Stimulated activated CD8-positive, alpha-beta memory T cell treated with anti-CD3 and anti-CD28 coated beads, Interleukin-4, amount 100 ng/mL, for 48 hours (primary cell): ENCODE measurements around the gene CPNE5.

ENCODE experiments used
- DNase-seq: peaks from one replicate; pipeline ENCODE4 v3.0.0-alpha.2; 2020

CPNE5 gene

DNA sequence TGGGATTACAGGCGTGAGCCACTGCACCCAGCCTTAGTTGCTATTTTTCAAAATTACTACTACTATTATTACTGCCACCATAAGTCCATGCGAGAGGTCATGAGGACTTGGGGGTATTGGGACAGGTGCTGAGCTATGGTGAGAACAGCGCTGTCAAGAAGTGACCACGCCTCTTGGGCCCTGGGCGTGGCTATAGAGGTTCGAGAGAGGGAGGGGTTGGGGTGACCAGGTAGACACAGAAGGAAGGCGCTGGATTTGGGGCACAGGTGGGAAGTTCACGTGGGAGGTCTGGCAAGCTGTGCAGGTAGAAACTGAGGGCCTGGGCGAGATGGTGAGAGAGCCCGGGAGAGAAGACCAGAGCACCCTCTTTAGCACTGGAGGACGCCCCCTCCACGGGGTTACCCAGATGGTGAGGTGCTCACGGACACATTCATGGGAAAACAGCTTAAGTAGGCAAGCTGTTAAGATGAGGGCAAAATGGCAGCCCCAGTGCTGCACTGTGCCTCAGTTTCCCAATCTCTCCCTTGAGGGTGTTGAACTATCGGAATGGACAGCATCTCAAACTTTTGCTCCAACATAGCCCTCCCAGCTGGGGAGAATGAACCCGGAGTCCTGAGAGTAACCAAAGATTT, 80.6 kb downstream of the CPNE5 start:
- no peak for DNase-seq

DNA sequence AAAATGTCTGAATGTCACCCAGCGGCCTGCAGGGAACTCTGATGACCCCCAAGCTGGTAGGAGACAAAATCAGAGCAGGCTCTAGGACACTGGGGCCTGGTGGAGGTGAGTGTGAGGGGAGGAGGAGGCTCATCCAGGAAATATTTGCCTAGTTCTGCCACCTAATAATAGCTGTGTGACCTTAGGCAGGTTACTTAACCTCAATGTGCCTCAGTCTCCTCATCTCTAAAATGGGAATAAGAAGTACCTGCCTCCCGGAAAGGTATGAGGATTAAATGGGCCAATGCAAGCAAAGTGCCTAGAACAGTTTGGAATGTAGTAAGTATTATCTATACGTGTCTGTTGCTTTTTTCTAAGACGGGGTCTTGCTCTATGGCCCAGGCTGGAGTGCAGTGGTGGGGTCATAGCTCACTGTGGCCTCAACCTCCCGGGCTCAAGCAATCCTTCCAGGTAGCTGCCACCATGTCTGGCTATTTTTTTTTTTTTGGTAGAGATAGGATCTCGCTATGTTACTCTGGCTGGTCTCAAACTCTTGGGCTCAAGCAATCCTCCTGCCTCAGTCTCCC, 81.2 kb downstream of the CPNE5 start:
- no peak for DNase-seq

DNA sequence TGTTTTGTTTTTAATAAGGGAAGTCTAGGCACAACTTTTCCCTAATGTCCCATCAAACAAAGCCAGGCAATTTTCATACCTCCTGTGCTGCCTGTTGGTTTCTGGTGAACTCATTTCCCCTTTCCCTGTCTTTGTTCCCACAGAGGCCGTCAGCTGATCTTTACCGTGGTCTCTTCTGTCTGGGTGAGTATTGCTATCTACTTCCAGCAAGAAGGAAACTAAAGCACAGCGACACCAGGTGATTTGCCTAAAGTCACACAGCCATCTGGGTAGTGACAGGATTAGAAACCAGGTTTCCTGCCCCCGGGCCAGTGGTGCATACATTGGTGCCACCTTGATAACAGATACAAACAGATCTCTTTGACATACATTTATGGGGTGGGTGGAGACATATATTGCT, 82.0 kb downstream of the CPNE5 start:
- peak; percentile 47 for DNase-seq

- DNase-seq: no peak
Measured at GRCh38 chr6:36756786-36757185, 82.5 kb downstream of the CPNE5 start.

DNA sequence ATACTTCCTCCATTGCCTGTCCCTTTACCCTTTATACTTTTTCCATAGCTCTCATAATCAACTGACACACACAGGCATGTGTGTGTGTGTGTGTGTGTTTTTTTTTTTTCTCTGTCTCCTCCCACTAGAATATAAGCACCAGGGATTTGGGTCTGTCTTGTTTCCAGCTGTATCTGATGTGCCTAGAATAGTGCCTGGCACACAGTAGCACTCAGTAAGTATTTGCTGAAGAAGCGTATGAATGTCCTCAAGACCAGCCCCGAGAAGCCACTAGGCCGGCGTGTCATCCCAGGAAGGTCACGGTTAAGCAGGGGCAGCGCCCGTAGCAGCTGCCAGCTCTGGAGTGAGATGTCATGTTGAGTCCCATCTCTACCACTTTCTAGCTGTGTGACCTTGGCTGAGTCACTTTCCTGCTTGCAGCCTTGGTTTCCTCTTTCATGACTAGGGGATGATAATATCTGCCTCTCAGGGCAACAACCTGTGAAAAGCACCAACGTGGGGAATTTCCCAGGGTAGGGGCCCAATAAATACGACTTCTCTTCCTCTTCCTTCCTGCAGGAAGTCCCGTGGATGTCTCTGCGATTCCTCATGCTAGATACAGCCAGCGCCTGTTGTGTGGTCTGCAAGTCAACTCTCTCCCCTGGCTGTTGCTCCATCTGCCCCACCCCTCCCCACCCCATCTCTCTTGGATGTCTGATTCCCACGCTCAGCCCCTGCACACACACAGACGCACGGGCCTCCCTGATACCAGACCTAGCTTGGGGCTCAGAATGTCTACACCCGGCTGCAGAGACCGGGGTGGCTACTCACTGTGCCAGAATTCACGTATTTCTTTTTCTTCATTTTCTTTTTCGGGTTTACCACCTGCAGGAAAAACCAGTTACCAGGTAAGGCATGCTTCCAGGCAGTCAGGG, 83.6 kb downstream of the CPNE5 start:
- DNase-seq: peak; percentile 77

- no peak for DNase-seq
Measured at GRCh38 chr6:36754582-36755434, 84.4 kb downstream of the CPNE5 start.

GRCh38 chr6:36753671-36754405, 85.4 kb downstream of the CPNE5 start:
- DNase-seq: no peak

- DNase-seq: no peak
Measured at GRCh38 chr6:36752886-36753506, 86.2 kb downstream of the CPNE5 start.

DNA sequence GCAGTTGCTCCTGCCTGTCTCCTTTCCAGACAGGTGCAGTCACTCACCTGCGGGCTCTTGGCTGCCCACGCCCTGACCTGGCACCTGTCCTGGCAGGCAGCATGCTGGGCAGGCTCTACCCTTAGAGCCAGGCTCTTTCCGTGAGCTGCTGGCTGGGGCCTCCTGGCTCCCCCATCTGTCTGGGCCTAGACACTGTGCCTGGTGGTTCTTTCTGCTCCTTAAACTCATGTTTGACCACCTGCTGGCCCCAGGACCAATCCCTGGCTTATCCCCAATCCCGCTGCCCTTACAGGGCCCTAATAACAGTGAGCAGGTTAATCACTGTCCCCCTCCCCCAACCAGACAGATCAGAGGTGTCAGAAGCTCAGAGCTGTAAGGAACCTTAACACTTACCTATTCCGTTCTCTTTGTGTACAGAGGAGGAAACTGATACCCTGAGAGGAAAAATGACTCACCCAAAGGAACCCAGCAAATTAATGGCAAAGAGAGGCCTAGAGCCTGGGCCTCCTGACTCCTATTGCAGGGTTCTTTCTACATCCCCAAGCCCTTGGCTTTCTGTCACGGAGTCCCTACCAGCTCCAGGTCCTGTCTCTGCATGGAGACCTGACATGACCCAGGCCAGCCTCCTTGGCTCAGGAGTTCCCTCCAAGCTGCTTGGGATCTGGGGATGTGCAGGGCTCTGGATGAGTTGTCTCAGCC, 86.9 kb downstream of the CPNE5 start:
- DNase-seq: no peak

DNA sequence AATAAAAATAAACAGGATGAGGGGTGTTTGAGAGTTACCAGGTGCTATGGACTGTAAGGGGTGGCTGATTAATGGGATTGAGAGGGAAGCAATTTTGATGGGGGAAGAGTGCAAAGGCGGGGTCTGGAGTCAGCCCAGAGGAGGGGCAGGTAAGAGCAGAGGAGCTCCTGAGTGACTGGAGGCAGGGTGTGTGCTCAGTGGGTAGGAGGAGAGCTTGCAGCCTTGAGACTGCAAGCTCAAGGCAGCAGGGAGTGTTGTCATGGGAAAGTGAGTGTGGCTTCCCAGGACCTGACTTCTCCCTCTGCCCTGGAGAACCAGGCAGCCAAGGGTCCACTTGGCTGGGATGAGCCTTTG, 87.4 kb downstream of the CPNE5 start:
- no peak for DNase-seq

GRCh38 chr6:36751091-36751490, 88.2 kb downstream of the CPNE5 start:
- no peak for DNase-seq

DNA sequence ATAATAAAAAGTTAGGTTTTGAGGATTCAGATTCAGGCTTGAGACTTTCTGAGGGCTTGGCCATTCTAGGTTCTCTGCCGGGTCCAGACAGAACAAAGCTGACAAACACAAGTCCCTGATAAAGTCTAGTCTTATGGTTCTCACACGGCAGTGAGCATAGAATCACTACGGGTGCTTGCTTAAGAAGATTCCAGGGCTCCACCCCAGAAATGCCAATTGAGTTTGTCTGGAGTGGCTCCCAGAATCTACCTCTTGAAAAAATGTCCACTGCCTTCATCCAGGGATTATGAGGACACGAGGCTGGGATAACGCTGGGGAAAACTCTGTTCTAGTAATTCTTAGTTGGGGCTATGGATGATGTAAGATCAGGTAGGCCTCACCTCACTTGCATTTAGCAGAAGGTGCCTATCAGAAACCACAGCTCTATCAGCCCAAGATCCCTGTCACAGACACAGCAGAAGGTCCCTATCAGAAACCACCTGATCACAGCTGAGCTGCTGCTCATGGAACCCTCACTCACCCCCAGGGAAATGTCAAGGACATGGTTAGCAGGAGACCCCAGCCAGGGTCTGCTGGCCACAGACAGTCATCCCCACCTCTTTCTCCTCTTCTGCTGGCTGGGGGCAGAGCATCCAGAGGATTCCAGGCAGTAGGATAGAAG, 89.3 kb downstream of the CPNE5 start:
- DNase-seq: no peak

DNA sequence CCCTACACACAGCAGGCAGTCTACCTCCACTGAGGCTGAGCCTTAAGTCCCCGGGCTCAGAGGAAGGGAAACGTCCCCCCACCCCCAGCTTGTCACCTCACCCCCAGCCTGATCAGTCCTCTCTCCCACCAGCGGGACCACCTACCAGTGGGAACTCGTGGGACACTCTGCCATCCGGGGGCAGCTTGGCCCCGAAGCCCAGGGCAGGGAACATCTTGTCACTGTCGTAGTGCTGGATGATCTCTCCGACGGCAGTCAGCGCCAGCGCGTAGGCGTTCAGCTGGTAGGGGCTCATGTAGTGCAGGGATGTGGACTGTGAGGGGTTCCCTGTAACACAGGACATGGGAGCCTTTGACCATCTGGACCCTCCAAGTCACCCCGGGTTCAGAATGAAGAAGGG, 93.0 kb downstream of the CPNE5 start:
- no peak for DNase-seq

DNA sequence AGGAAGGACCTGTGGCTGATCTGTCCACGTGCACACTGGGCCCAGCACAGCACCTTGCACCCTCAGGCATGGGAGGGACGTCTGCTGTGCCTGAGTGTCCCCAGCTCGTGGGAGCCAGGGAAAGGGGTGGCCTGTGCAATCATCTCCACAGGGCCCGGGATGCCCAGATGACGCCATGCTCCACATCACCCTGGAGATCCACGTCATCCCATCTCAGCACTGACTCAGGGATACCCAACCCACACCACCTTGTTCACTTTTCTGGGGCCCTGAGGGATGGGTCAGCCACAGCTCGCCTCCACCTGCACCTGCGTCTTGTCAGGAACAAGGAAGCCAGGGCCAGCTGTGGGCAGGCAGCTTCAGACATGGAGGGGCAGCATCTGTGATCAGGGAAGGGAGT, 93.4 kb downstream of the CPNE5 start:
- DNase-seq: no peak

DNA sequence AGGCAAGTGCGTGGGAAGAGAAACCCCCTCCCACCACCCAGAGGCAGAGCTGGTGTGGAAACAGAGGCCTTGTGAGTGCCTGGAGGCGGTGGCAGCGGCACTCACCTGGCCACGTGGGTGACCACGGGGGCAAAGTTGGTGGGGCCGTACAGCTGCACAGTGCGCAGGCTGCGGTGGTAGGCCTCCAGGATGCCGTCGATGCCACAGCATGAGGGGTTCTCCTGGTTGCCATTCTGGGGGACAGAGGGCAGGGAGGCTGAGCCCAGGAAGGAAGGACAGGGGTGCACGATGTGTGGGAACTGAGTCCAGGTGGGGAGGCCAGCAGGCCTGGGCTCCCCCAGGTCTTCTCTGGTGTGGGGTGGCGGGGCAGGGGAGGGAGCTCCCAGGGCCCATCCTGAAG, 94.0 kb downstream of the CPNE5 start:
- DNase-seq: no peak

DNA sequence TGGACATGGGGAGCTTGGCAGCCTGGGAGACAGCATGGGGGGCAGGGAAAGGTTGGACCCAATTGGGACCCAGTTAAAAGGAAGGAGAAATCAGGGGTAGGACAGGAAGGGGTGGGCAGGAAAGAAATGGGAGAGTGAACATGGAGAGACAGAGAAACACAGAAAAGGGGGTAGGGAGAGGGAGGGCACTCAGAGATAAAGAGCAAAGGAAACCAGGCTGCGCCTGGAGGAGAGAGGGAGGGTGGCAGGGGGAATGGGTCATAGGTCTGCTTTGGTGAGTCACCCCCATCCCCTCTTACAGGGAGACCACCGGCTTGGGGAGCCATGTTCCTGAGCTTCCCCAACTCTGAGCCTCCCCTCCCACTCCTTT, 95.0 kb downstream of the CPNE5 start:
- DNase-seq: no peak

DNA sequence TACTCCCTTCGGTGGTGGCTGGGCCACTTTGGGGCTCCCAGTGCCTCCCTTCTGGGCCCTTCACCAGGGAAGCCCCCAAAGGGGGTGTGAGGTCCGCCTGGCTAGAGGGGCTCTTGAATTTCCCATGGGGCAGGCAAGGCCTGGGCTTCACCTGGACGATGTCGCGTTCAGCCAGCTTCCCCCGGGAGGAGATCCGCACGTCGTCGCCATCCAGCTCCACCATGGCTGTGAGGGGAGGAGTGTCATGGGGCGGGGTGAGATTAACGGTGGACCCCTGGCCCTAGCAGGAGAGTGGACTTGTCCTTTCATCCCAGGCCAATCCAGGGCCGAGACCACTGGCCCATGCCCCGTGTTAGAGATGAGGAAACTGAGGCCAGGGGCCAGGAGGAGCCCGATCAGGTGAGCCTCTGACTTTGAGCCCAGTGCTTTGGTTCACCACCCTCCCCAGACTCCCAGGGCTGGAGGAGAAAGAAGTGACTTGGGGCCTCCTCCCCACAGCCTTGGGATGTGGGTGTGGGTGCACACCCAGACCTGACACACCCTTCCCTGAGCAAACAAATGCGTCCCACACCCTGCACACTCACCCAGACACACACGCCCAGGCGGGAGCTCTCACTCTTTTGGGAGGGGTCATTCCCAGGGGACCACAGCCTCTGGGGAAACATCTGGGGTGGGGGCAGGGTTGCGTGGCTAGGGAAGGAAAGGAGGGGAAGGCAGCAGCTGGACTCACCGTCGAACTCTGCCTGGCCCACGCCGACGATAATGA, 95.5 kb downstream of the CPNE5 start:
- no peak for DNase-seq

DNA sequence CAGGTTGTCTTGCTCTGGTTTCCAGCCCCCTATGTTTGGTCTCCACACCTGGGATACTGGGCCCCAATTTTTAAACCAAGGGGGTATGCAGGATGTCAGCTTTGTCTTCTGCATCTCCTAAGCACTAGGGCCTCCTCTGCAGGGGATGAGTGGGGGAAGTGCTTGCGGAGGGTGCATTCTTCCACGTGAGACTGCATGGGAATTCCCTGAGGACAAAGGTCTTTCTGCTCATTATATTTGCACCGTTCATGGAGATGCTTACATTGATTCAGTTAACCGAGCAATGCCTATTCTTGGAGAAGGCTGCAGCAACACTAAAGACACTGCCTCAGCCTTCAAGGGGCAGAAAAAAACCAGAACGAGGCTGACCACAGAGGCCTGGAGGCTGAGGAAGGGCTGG, 96.2 kb downstream of the CPNE5 start:
- DNase-seq: no peak

- DNase-seq: no peak
Measured at GRCh38 chr6:36742146-36742545, 97.1 kb downstream of the CPNE5 start.

DNA sequence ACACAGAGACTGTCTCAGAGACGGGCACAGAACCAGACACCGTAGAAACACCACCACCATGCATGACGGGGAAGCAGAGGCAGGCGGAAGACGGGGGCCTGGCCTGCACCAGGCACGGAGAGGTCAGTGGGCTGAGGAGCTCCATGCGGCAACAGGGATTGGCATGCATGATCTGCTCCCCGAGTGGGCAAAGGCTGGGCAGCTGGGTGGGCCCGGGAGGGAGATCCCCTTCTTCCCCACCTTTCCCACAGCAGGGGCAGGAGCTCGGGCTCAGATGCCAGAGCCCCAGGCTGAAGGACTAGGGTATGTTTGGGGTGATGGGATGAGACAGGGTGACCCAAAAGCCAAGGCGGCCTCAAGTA, 98.4 kb downstream of the CPNE5 start:
- no peak for DNase-seq
